ENCODE results near the gene EMILIN1. TPM values are rescaled to one million over a fixed set of nuclear protein-coding genes. Genes with fewer than 3 reads are reported as not detected.

Gene EMILIN1
- total RNA-seq, 1 experiment from 2014 or later, result 1.2 TPM

DNA sequence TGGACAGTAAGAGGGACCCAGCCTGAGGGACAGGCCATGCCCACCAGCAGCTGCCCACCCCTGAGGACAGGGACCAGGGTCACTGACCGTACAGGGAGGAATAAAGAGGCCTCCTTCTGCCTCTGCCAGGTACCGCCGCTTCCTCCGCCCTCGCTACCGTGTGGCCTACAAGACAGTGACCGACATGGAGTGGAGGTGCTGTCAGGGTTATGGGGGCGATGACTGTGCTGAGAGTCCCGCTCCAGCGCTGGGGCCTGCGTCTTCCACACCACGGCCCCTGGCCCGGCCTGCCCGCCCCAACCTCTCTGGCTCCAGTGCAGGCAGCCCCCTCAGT lies 2.2 kb downstream of the EMILIN1 start:
- Histone ChIP-seq H3K18ac (ENCODE audit: insufficient read length, low read depth, low read length) (no peak overlapping the region), H4K8ac (replicated peaks; ENCODE audit: insufficient read length, low read depth, low read length) (no peak overlapping the region), H2BK15ac (ENCODE audit: low read depth, low read length) (no peak overlapping the region), H3K27ac (ENCODE audit: insufficient read length, low read depth, low read length) (no peak overlapping the region), H3K23me2 (ENCODE audit: insufficient read length, low read depth, low read length, poor library complexity, severe bottlenecking) (no peaks in the 10 kb centered on the region), H2BK20ac (ENCODE audit: low read depth, low read length, poor library complexity, severe bottlenecking) (no peak overlapping the region), H4K91ac (ENCODE audit: insufficient read length, low read depth, low read length) (no peak overlapping the region), H4K20me1 (ENCODE audit: control insufficient read depth, insufficient read depth, insufficient read length) (no peaks in the 10 kb centered on the region), H2BK120ac (ENCODE audit: low read depth, low read length, poor library complexity, severe bottlenecking) (no peak overlapping the region), H3K23ac (ENCODE audit: insufficient read length, low read depth, low read length) (no peak overlapping the region), H2BK5ac (ENCODE audit: insufficient read length, low read length) (no peak overlapping the region), H3K4me2 (ENCODE audit: insufficient read depth, insufficient read length, low read length) (no peak overlapping the region), H2BK12ac (ENCODE audit: insufficient read length, low read depth, low read length) (no peak overlapping the region), H3K27me3 (ENCODE audit: insufficient read depth, low read length) (no peaks in the 10 kb centered on the region), H3T11ph (ENCODE audit: low read length) (no peak overlapping the region), H2AK5ac (ENCODE audit: insufficient read length, low read length) (no peak overlapping the region), H3K9ac (ENCODE audit: extremely low read depth, insufficient read length, low read length) (no peak overlapping the region), H2AFZ (ENCODE audit: low read length) (no peak overlapping the region), H3K4ac (ENCODE audit: low read depth, low read length) (no peak overlapping the region), H3K14ac (ENCODE audit: insufficient read depth, low read length) (no peak overlapping the region), H3K9me3 (ENCODE audit: control insufficient read depth, low read depth, low read length) (no peaks in the 10 kb centered on the region), H3K56ac (ENCODE audit: insufficient read length, low read depth, low read length) (no peak overlapping the region), H3K79me2 (ENCODE audit: insufficient read depth, low read length) (no peaks in the 10 kb centered on the region), H3K4me1 (ENCODE audit: insufficient read depth, low read length) (no peaks in the 10 kb centered on the region), H3K79me1 (ENCODE audit: insufficient read depth, low read depth, low read length, poor library complexity, severe bottlenecking) (no peaks in the 10 kb centered on the region), H4K5ac (ENCODE audit: insufficient read length, low read depth, low read length) (no peak overlapping the region)
- Mint-ChIP-seq H3K4me3 (peak overlapping the region in 1 of 2 experiments; percentile 75; a peak in 2 of 5 replicates), H3K36me3 (ENCODE audit: insufficient read depth in 1 of 3, low read depth in 3 of 3) (no peaks in the 10 kb centered on the region), H3K27me3 (ENCODE audit: low read depth) (peaks cover 27% of the 10 kb centered on the region), H3K4me1 (peaks cover 22 to 46% of the 10 kb centered on the region in 2 experiments), H3K9me3 (no peaks in the 10 kb centered on the region), H3K27ac (peak overlapping the region in 1 of 3 experiments; percentile 74; a peak in 2 of 7 replicates)
- WGBS (ENCODE audit: extremely low coverage, insufficient read length, low lambda C conversion rate), result no CpG with 5 or more reads among the region's 14 CpGs
- TF ChIP-seq, protein P1, sequence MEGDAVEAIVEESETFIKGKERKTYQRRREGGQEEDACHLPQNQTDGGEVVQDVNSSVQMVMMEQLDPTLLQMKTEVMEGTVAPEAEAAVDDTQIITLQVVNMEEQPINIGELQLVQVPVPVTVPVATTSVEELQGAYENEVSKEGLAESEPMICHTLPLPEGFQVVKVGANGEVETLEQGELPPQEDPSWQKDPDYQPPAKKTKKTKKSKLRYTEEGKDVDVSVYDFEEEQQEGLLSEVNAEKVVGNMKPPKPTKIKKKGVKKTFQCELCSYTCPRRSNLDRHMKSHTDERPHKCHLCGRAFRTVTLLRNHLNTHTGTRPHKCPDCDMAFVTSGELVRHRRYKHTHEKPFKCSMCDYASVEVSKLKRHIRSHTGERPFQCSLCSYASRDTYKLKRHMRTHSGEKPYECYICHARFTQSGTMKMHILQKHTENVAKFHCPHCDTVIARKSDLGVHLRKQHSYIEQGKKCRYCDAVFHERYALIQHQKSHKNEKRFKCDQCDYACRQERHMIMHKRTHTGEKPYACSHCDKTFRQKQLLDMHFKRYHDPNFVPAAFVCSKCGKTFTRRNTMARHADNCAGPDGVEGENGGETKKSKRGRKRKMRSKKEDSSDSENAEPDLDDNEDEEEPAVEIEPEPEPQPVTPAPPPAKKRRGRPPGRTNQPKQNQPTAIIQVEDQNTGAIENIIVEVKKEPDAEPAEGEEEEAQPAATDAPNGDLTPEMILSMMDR (conservative IDR thresholded peaks at IDR 0.05), result no peak
- DNase-seq, result no peak

Measured in H9 (cell line).